Measurements from ENCODE around the gene HAPLN3.

GRCh38 chr15:88839961-88840360 is 55.4 kb downstream of the HAPLN3 start:
- TF ChIP-seq CTCF (IDR thresholded peaks at IDR 0.05) (no peak), EZH2 (IDR thresholded peaks at IDR 0.05; ENCODE audit: borderline replicate concordance, insufficient read depth, low read depth, low read length, poor library complexity, severe bottlenecking) (no peak)

Data from B cell (primary cell).